PFSK-1 (cell line): ENCODE measurements around the gene GALNT10.

ENCODE experiments used
- FOXP2 ChIP-seq: optimal IDR thresholded peaks from 2 replicates; pipeline ENCODE3; 2011; ENCODE audit warnings: borderline replicate concordance, control low read depth, inconsistent platforms; ENCODE audit not compliant: insufficient read depth; ENCODE audit errors: extremely low read length, extremely low read depth
- POLR2AphosphoS5 ChIP-seq: IDR thresholded peaks from 2 replicates; pipeline ENCODE4 v1.6.1; 2012; ENCODE audit warnings: low read depth, mild to moderate bottlenecking, control low read depth, low read length, moderate library complexity
- TAF1 ChIP-seq: IDR thresholded peaks from 2 replicates; pipeline ENCODE4 v1.6.1; 2012; ENCODE audit warnings: low read length, control low read depth, borderline replicate concordance; ENCODE audit not compliant: insufficient read depth
- TF ChIP-seq, protein P1 (sequence below), 2 experiments: IDR thresholded peaks; 2 replicates each; pipeline versions ENCODE4 v1.6.1 to v1.8.0; 2011 to 2012; ENCODE audit warnings: low read depth in 2 of 2, low read length in 2 of 2, control low read depth in 1 of 2, inconsistent platforms in 1 of 2, mild to moderate bottlenecking in 1 of 2, moderate library complexity in 1 of 2; ENCODE audit not compliant: insufficient read depth in 1 of 2

DNA sequence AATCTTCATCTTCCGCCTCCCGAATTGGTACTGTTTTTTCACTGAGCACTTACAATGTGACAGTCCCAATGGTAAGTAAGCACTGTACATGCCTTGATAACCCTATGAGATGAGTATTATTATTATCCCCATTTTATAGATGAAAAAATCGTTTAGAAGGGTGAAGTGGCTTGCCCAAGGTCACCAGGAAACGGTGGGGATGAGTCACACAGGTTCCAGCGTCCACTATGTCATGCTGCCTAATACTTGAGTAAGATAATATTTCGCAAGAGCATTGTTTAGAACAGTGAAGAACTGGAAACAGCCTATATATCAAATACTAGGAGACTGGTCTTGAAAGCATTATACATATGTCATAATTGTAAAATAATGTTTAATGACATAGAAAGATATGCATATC is 274.6 kb downstream of the GALNT10 start:
- TF ChIP-seq, protein P1, sequence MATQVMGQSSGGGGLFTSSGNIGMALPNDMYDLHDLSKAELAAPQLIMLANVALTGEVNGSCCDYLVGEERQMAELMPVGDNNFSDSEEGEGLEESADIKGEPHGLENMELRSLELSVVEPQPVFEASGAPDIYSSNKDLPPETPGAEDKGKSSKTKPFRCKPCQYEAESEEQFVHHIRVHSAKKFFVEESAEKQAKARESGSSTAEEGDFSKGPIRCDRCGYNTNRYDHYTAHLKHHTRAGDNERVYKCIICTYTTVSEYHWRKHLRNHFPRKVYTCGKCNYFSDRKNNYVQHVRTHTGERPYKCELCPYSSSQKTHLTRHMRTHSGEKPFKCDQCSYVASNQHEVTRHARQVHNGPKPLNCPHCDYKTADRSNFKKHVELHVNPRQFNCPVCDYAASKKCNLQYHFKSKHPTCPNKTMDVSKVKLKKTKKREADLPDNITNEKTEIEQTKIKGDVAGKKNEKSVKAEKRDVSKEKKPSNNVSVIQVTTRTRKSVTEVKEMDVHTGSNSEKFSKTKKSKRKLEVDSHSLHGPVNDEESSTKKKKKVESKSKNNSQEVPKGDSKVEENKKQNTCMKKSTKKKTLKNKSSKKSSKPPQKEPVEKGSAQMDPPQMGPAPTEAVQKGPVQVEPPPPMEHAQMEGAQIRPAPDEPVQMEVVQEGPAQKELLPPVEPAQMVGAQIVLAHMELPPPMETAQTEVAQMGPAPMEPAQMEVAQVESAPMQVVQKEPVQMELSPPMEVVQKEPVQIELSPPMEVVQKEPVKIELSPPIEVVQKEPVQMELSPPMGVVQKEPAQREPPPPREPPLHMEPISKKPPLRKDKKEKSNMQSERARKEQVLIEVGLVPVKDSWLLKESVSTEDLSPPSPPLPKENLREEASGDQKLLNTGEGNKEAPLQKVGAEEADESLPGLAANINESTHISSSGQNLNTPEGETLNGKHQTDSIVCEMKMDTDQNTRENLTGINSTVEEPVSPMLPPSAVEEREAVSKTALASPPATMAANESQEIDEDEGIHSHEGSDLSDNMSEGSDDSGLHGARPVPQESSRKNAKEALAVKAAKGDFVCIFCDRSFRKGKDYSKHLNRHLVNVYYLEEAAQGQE (IDR thresholded peaks at IDR 0.05; ENCODE audit: insufficient read depth in 1 of 2, low read depth in 2 of 2, low read length in 2 of 2): no peak
- TF ChIP-seq FOXP2 (no peak), POLR2AphosphoS5 (no peak), TAF1 (no peak)
